ENCODE results near the gene FIP1L1.
"Not testable (repeated sequence)": the region's sequence is repeated elsewhere in the genome, so short reads cannot be mapped to it uniquely, and the experiment has no call there.

The FIP1L1 gene

DNA sequence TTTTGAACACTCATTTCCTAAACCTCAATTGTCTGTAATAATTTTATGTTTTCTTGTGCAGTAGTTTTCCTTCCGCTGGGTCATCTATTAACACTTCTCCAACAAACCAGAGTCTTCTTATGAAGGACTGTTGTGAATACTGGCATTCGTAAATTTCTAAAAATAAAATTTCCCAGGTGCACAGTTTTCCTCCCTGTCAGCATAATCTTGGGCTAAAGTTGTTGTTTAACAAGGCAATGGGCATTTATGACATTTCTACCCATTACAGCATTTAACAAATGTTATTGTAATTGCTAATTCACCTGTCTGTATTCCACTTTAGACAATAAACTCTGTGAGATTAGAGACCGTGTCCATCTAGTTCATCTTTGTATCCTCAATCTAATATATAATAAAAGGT lies 12.8 kb upstream of the FIP1L1 start:
- peak overlapping the region; percentile 72 for H3K9ac ChIP-seq (ENCODE audit: low read length)
- no peaks in the 10 kb centered on the region for H3K9me3 ChIP-seq (ENCODE audit: control insufficient read depth, low read length)
- no peak overlapping the region for H3K4me3 ChIP-seq (ENCODE audit: low read length)
- no peaks in the 10 kb centered on the region for H3K36me3 ChIP-seq (ENCODE audit: control insufficient read depth, insufficient read depth, low read length)
- no peaks in the 10 kb centered on the region for H3K4me1 ChIP-seq (ENCODE audit: control insufficient read depth, insufficient read depth, low read length)
- no peaks in the 10 kb centered on the region for H3K27me3 ChIP-seq (ENCODE audit: control insufficient read depth, insufficient read depth, low read length)

DNA sequence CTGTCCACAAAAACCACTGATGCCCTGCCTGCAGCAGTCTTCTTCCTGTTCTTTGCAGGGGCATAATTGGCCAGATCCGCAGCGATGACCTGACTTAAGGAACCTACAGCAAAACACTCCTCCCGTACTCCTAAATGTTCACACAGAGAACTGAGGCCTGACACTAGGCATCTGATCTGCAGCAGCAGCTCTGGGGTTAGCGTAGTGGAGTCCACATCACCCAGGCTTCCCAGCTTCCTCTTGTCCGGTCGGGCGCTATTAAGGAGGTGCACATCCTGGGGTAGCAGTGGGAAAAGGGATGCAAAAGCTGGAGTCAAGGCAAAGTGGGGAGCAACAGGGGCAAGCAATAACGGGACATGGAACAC lies 12.3 kb upstream of the FIP1L1 start:
- peak overlapping the region; percentile 72 for H3K9ac ChIP-seq (ENCODE audit: low read length)
- no peaks in the 10 kb centered on the region for H3K27me3 ChIP-seq (ENCODE audit: control insufficient read depth, insufficient read depth, low read length)
- no peaks in the 10 kb centered on the region for H3K9me3 ChIP-seq (ENCODE audit: control insufficient read depth, low read length)
- H3K4me1 ChIP-seq (ENCODE audit: control insufficient read depth, insufficient read depth, low read length), result no peaks in the 10 kb centered on the region
- no peaks in the 10 kb centered on the region for H3K36me3 ChIP-seq (ENCODE audit: control insufficient read depth, insufficient read depth, low read length)
- H3K4me3 ChIP-seq (ENCODE audit: low read length), result peak overlapping the region; percentile 97

DNA sequence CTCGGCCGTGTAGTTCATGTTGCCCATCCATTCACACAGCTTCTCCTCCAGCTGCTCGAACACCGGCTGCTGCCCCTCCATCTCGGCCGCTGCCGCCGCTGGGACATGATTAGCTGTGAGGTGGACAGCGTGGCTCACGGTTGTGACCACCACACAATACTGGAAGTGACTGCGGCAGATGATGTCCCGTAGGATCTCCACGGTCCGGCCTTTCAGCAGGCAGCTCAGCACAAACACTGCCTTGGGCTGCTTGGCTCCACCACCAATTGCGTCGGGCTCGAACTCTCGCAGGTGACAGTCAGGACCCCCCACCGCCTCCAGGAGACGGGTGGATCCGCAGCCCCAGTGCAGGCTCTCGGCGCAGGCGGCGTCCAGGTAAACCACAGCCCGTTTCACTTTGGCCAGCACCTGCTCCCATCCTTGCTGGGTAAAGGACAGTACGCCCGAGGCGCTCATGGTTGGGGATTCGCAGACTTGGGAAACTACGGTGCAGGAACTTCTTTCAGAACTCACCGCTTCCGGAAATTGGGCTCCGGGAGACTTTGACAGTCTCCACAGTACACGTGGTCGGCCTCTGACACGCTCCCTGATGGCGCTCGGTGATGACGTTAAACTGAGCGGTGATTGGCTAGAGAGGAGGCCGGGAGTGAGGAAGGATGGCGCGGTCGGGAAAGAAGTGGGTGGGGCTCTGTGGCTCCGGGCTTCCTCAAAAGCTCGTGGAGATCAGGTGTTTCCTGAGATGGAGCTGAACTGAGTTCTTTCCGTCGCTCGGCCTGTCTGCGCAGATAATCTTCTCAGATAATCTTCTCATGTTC lies 11.7 kb upstream of the FIP1L1 start, which contains the start of gene SCFD2:
Gene SCFD2, minus strand, starts transcription at position 576 of the 815 bp plus-strand sequence.
- Histone ChIP-seq H3K36me3 (ENCODE audit: control insufficient read depth, insufficient read depth, low read length) (no peaks in the 10 kb centered on the region), H3K4me1 (ENCODE audit: control insufficient read depth, insufficient read depth, low read length) (no peaks in the 10 kb centered on the region), H3K4me3 (ENCODE audit: low read length) (peak within 1 kb of the TSS; percentile 97), H3K9ac (ENCODE audit: low read length) (peak within 1 kb of the TSS; percentile 72), H3K9me3 (ENCODE audit: control insufficient read depth, low read length) (no peaks in the 10 kb centered on the region), H3K27me3 (ENCODE audit: control insufficient read depth, insufficient read depth, low read length) (no peaks in the 10 kb centered on the region)

DNA sequence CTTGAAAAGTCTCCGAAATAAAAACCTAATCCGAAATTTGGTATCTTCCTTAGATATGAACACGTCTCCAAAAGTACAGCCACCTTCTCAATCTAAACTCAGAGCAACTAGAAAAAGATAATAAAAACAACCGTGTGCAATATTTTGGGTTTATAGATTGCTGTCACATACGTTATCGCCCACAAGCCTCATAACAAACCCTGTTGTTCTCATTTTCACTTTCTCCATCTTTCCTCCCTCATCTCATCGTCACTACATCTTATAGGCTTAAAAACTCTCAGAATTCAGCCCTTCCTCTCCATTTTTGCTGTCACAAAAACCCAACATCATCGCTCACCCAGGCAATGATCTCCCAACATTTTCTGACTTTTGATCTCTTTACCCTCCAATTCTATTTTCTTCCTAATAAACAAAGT lies 11.1 kb upstream of the FIP1L1 start:
- Histone ChIP-seq H3K27me3 (ENCODE audit: control insufficient read depth, insufficient read depth, low read length) (no peaks in the 10 kb centered on the region), H3K36me3 (ENCODE audit: control insufficient read depth, insufficient read depth, low read length) (no peaks in the 10 kb centered on the region), H3K9me3 (ENCODE audit: control insufficient read depth, low read length) (no peaks in the 10 kb centered on the region), H3K9ac (ENCODE audit: low read length) (peak overlapping the region; percentile 72), H3K4me3 (ENCODE audit: low read length) (peak overlapping the region; percentile 97), H3K4me1 (ENCODE audit: control insufficient read depth, insufficient read depth, low read length) (no peaks in the 10 kb centered on the region)

DNA sequence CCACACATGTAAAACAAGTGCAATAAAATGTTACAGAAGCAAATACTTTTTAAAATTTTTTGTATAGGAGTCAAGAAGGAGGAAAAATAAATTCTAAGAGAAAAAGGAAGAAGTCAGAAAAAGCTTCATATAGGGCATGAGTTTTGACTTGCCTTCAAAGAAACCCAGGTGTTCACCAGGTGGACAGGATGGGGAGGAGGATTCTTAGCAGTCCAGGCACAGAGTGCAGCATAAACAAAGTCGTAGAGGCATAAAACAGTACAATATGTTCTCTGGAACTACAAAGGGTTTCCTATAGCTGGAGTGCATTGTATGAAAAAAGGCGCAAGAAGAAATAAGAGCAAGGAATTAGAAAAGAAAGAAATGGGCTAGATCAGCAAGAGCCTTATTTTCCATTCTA lies 9.7 kb upstream of the FIP1L1 start:
- no peaks in the 10 kb centered on the region for H3K27me3 ChIP-seq (ENCODE audit: control insufficient read depth, insufficient read depth, low read length)
- no peak overlapping the region for H3K4me3 ChIP-seq (ENCODE audit: low read length)
- no peaks in the 10 kb centered on the region for H3K36me3 ChIP-seq (ENCODE audit: control insufficient read depth, insufficient read depth, low read length)
- H3K9ac ChIP-seq (ENCODE audit: low read length), result no peak overlapping the region
- H3K9me3 ChIP-seq (ENCODE audit: control insufficient read depth, low read length), result no peaks in the 10 kb centered on the region
- no peaks in the 10 kb centered on the region for H3K4me1 ChIP-seq (ENCODE audit: control insufficient read depth, insufficient read depth, low read length)

DNA sequence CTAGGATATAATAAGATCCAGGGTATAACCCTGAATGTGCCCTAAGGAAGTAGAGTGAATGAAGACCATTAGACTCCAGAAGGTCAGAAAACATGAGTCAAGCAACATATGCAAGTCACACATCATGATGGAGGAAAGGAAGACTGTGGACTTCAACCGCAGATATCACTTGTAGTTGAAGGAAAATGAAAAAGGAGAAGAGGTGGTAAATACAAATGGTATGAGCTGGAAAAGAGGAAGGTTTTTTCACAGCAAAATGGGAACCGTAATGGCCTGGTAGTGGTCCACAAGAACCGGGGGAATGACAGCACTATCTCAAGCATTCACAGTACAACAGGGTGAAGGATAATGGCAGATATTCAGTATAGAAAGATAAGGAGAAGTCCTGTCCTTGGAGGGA lies 6.4 kb upstream of the FIP1L1 start:
- no peaks in the 10 kb centered on the region for H3K36me3 ChIP-seq (ENCODE audit: control insufficient read depth, insufficient read depth, low read length)
- H3K4me3 ChIP-seq (ENCODE audit: low read length), result no peak overlapping the region
- H3K4me1 ChIP-seq (ENCODE audit: control insufficient read depth, insufficient read depth, low read length), result peaks cover 6% of the 10 kb centered on the region
- H3K27me3 ChIP-seq (ENCODE audit: control insufficient read depth, insufficient read depth, low read length), result no peaks in the 10 kb centered on the region
- H3K9me3 ChIP-seq (ENCODE audit: control insufficient read depth, low read length), result no peaks in the 10 kb centered on the region
- no peak overlapping the region for H3K9ac ChIP-seq (ENCODE audit: low read length)

DNA sequence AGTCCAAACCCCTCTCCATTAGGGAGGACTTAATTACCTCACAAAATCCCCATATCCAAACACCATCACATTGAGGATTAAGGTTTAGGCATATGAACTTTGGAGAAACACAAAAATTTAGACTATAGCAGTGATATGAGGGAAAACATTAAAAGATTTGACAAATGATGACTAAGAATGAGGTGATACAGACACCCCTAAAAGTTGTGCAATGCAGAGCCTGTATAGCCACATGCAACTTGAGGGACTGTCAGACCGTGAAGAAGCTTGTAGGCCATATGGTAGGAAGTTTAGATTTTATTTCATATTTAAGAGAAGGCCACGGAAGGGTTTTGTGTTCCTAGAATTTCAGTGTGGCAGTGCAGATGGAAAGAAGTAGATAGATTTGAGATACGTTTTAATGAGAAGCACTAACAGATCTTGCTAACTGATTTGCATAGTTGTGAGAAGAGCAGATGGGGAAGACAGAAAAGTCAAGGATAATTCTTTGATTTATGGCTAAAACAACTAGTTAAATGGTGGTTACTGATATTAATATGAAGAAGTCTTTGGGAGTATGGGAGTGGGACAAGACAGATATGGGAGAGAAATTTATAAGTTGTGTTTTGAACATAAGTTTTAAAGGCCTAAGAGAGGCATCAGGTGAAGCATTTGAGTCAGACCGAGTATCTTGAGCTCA lies 5.5 kb upstream of the FIP1L1 start:
- no peaks in the 10 kb centered on the region for H3K9me3 ChIP-seq (ENCODE audit: control insufficient read depth, low read length)
- H3K9ac ChIP-seq (ENCODE audit: low read length), result no peak overlapping the region
- no peaks in the 10 kb centered on the region for H3K36me3 ChIP-seq (ENCODE audit: control insufficient read depth, insufficient read depth, low read length)
- peaks cover 11% of the 10 kb centered on the region for H3K4me1 ChIP-seq (ENCODE audit: control insufficient read depth, insufficient read depth, low read length)
- H3K4me3 ChIP-seq (ENCODE audit: low read length), result no peak overlapping the region
- H3K27me3 ChIP-seq (ENCODE audit: control insufficient read depth, insufficient read depth, low read length), result no peaks in the 10 kb centered on the region

DNA sequence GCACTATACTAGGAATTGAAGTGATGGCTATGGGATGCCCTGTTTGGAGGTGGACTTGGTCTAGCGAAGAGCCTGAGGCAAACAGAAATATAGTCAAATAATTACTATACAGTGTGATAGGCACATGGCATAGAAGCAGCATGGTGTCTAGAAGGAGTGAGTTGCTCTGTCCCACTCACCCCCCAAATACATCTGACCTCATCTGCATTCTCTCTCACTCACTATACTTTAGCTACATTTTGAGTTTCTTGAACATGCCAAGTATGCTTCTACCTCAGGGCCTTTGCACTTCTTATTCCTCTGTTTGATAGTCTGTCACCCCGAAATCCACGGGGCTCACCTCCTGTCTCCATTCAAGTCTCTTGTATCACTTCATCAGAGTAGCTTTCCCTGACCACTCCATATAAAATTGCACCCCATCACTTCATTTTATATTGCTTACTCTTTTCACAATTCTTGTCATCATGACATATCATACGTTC lies 2.6 kb upstream of the FIP1L1 start:
- H3K36me3 ChIP-seq (ENCODE audit: control insufficient read depth, insufficient read depth, low read length), result no peaks in the 10 kb centered on the region
- H3K4me1 ChIP-seq (ENCODE audit: control insufficient read depth, insufficient read depth, low read length), result peaks cover 13% of the 10 kb centered on the region
- H3K9me3 ChIP-seq (ENCODE audit: control insufficient read depth, low read length), result no peaks in the 10 kb centered on the region

DNA sequence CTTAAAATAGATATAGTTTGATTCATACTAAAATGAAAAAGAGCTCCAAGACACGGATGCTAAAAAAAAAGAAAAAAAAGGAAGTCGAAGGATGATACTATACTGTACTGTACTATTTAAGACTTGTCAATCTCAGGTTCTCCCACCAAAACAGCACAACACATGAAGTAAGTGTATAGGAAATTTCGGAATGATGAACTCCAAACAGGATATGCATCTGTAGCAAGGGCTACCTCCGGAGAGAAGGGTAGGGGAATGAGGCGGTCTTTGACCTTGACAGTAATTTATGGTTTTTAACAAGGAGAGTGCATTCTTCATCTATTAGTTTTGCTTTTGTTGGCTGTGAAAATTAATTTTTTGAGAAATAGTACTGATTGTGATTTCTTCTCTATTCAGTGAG lies 541 bp upstream of the FIP1L1 start:
- Histone ChIP-seq H3K4me1 (ENCODE audit: control insufficient read depth, insufficient read depth, low read length) (peaks cover 13% of the 10 kb centered on the region), H3K9ac (ENCODE audit: low read length) (peak overlapping the region; percentile 69), H3K27me3 (ENCODE audit: control insufficient read depth, insufficient read depth, low read length) (no peaks in the 10 kb centered on the region), H3K9me3 (ENCODE audit: control insufficient read depth, low read length) (no peaks in the 10 kb centered on the region), H3K36me3 (ENCODE audit: control insufficient read depth, insufficient read depth, low read length) (no peaks in the 10 kb centered on the region), H3K4me3 (ENCODE audit: low read length) (peak overlapping the region; percentile 62)

More for the DNA sequence above, 2.6 kb upstream of the FIP1L1 start:
- H3K4me3 ChIP-seq (ENCODE audit: low read length), result no peak overlapping the region
- no peak overlapping the region for H3K9ac ChIP-seq (ENCODE audit: low read length)
- no peaks in the 10 kb centered on the region for H3K27me3 ChIP-seq (ENCODE audit: control insufficient read depth, insufficient read depth, low read length)

DNA sequence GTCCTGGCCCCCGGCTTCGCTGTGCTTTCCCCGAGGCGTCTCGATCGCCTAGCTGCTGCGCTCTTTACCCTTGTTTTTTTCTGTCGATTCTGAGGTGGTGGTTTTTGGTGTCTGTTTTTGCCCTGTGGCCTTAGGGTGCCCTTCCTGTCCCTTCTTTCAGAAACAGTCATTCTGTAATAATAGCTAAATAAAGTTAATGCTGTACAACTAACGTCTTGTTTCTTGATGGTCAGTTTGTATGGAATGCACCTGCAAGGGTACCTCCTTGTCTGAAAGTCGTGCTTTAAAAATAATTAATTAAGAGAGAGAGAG lies 686 bp downstream of the FIP1L1 start:
- H3K4me1 ChIP-seq (ENCODE audit: control insufficient read depth, insufficient read depth, low read length), result peaks cover 13% of the 10 kb centered on the region
- no peaks in the 10 kb centered on the region for H3K36me3 ChIP-seq (ENCODE audit: control insufficient read depth, insufficient read depth, low read length)
- H3K27me3 ChIP-seq (ENCODE audit: control insufficient read depth, insufficient read depth, low read length), result no peaks in the 10 kb centered on the region
- no peaks in the 10 kb centered on the region for H3K9me3 ChIP-seq (ENCODE audit: control insufficient read depth, low read length)
- peak overlapping the region; percentile 90 for H3K9ac ChIP-seq (ENCODE audit: low read length)
- H3K4me3 ChIP-seq (ENCODE audit: low read length), result peak overlapping the region; percentile 62

DNA sequence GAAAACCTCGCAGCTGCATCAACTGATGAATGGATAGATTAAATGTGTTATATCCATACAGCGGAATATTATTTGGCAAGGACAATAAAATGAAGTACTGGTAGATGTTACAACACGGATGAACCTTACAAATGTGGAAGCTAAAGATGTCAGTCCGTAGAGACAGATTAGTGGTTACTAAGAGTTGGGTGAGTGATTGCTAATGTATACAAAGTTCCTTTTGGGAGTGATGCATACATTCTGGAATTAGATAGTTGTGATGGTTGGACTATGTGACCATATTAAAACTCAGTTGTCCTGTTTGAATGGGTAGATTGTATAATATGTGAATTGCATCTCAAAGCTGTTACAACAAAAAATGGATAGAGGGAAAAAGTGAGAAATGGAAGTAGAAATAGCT lies 2.8 kb downstream of the FIP1L1 start:
- H3K36me3 ChIP-seq (ENCODE audit: control insufficient read depth, insufficient read depth, low read length), result no peaks in the 10 kb centered on the region
- no peaks in the 10 kb centered on the region for H3K27me3 ChIP-seq (ENCODE audit: control insufficient read depth, insufficient read depth, low read length)
- H3K9ac ChIP-seq (ENCODE audit: low read length), result no peak overlapping the region
- no peaks in the 10 kb centered on the region for H3K9me3 ChIP-seq (ENCODE audit: control insufficient read depth, low read length)
- peaks cover 13% of the 10 kb centered on the region for H3K4me1 ChIP-seq (ENCODE audit: control insufficient read depth, insufficient read depth, low read length)
- no peak overlapping the region for H3K4me3 ChIP-seq (ENCODE audit: low read length)

DNA sequence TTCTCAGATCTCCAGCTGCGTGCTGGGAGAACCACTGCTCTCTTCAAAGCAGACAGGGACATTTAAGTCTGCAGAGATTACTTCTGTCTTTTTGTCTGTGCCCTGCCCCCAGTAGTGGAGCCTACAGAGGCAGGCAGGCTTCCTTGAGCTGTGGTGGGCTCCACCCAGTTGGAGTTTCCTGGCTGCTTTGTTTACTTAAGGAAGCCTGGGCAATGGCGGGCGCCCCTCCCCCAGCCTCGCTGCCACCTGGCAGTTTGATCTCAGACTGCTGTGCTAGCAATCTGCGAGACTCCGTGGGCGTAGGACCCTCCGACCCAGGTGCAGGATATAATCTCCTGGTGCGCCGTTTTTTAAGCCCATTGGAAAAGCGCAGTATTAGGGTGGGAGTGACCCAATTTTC lies 32.0 kb downstream of the FIP1L1 start:
- H3K27me3 ChIP-seq (ENCODE audit: control insufficient read depth, insufficient read depth, low read length); H3K36me3 ChIP-seq (ENCODE audit: control insufficient read depth, insufficient read depth, low read length); H3K4me1 ChIP-seq (ENCODE audit: control insufficient read depth, insufficient read depth, low read length); H3K9ac ChIP-seq (ENCODE audit: low read length); H3K4me3 ChIP-seq (ENCODE audit: low read length); H3K9me3 ChIP-seq (ENCODE audit: control insufficient read depth, low read length): not testable (repeated sequence)

Data from mucosa of stomach (tissue), 1 donor.